HEK293T (cell line): ENCODE measurements around the gene CORO1A.
"Not testable (repeated sequence)": the region's sequence is repeated elsewhere in the genome, so short reads cannot be mapped to it uniquely, and the experiment has no call there.

ENCODE experiments used
- CTCF ChIA-PET: fragments of 350-600 bp; formaldehyde crosslinking; extraction: SDS; loops from one replicate; lab custom pipeline; 2021; ENCODE audit warnings: antibody characterized with exemption, inconsistent platforms; lab: Yijun Ruan, JAX
- POLR2A ChIA-PET: fragments of 350-600 bp; formaldehyde crosslinking; extraction: SDS; loops from one replicate; lab custom pipeline; 2020; ENCODE audit warnings: antibody characterized with exemption, inconsistent platforms; lab: Yijun Ruan, JAX
- DNase-seq: peaks from one replicate; pipeline ENCODE4 v3.0.0; 2012; ENCODE audit warnings: mixed read lengths; ENCODE audit errors: extremely low spot score

The CORO1A gene

GRCh38 chr16:30199608-30200343 lies 16.4 kb downstream of the CORO1A start:
- POLR2A ChIA-PET, DNase-seq, CTCF ChIA-PET: not testable (repeated sequence)

- POLR2A ChIA-PET, CTCF ChIA-PET, DNase-seq: not testable (repeated sequence)
Observed at GRCh38 chr16:30205541-30206236, 22.3 kb downstream of the CORO1A start.

- DNase-seq, CTCF ChIA-PET, POLR2A ChIA-PET: not testable (repeated sequence)
Observed at GRCh38 chr16:30206252-30206651, 22.9 kb downstream of the CORO1A start.

- CTCF ChIA-PET, DNase-seq, POLR2A ChIA-PET: not testable (repeated sequence)
Observed at GRCh38 chr16:30207063-30207704, 23.8 kb downstream of the CORO1A start.

GRCh38 chr16:30209032-30209431 lies 25.6 kb downstream of the CORO1A start:
- DNase-seq, CTCF ChIA-PET, POLR2A ChIA-PET: not testable (repeated sequence)

GRCh38 chr16:30211414-30211813 lies 28.0 kb downstream of the CORO1A start:
- DNase-seq, CTCF ChIA-PET, POLR2A ChIA-PET: not testable (repeated sequence)

- CTCF ChIA-PET, DNase-seq, POLR2A ChIA-PET: not testable (repeated sequence)
Observed at GRCh38 chr16:30217082-30217481, 33.7 kb downstream of the CORO1A start.
